ENCODE data around the gene HOXB6.

The HOXB6 gene

DNA sequence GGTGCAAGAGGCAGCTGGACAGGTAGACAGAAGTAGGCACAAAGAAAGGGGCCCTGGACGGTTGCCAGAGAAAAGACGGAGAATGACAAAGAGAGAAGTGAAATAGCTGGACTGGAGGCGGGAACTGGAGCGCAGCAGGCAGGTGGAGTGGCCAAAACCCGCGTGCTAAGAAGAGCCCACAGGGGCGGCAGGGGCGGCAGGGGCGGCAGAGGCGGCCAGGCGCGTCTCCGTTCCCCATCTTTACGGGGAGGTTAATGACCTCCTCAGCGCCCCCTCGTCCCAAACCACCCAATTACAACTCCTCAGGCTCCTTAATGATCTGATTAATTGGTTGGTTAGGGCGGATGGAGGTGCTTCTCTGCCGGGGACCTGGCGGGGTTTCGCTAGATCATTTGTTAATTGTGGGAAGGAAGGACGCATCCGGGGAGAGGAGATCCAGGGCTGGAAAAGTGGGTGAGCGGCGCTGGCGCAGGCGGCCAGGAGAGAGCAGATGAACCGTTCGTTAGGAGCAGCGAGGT is 36.8 kb upstream of the HOXB6 start:
- Histone ChIP-seq H3K36me3 (ENCODE audit: control insufficient read depth, insufficient read depth, low read length) (no peaks in the 10 kb centered on the region), H3K4me1 (ENCODE audit: control insufficient read depth, insufficient read depth, low read length) (no peaks in the 10 kb centered on the region), H3K27me3 (ENCODE audit: control insufficient read depth, insufficient read depth, low read length) (peaks cover 30% of the 10 kb centered on the region), H3K4me3 (ENCODE audit: low read length) (peak overlapping the region; percentile 35), H3K9ac (ENCODE audit: low read length) (no peak overlapping the region), H3K27ac (ENCODE audit: low read depth, low read length) (no peak overlapping the region)

DNA sequence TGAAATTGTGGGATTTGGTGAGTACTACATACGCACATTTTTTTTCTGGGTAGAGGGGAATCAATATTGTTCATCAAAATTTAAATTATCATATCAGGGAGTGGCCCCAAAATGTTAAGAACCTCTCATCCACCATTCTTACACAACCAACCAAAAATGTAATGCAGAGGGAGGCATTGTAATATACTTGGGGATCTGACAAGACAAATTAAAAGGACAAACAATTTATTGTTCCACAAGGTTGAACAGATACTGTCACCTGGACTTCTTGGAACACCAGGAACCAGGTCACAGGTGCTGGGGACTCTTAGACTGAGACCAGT is 36.0 kb upstream of the HOXB6 start:
- no peak overlapping the region for H3K4me3 ChIP-seq (ENCODE audit: low read length)
- H3K27ac ChIP-seq (ENCODE audit: low read depth, low read length) = no peak overlapping the region
- H3K27me3 ChIP-seq (ENCODE audit: control insufficient read depth, insufficient read depth, low read length) = peaks cover 23% of the 10 kb centered on the region
- no peaks in the 10 kb centered on the region for H3K4me1 ChIP-seq (ENCODE audit: control insufficient read depth, insufficient read depth, low read length)
- H3K36me3 ChIP-seq (ENCODE audit: control insufficient read depth, insufficient read depth, low read length) = no peaks in the 10 kb centered on the region
- H3K9ac ChIP-seq (ENCODE audit: low read length) = no peak overlapping the region

DNA sequence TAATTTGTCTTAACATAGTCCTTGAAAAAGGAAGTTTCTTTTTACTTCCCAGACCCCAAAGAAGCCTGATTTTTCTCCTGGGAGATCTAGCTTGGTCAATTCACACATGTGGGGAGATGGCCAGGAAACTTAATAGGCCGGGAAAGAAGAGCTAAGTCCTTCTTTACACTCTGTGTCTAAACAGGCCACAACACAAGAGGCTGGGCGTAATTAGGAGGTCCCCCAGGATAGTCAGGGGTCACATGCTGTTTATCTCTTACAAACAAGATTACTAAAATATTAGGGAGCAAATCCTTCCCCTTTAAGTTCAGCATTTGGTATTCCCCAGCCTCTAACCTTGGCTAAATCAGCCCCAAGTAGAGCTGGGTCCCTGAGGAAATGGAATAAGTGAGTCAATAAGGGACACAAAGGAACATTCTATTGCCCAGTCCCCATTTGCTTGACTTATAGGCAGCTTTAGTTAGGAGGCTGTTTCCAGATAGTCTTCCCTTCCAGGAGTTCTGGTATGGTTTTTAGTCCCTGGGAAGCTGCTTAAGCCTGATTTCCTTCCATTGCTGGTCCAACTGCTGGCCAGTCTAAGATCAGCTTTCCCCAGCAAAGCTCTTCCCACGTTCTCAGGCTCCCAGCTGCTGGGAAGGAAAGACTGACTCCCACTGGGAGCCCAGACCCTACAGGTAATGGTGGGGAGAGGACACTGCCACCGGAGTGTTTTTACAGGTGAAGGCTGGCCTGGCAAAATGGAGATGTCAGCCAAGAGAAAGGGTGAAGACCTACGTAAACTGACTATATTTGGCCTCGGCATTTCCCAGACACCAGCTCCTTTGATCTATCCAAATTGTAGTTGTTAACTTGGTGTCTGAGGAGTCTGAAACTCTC is 35.4 kb upstream of the HOXB6 start:
- H3K27ac ChIP-seq (ENCODE audit: low read depth, low read length) = no peak overlapping the region
- no peaks in the 10 kb centered on the region for H3K36me3 ChIP-seq (ENCODE audit: control insufficient read depth, insufficient read depth, low read length)
- H3K27me3 ChIP-seq (ENCODE audit: control insufficient read depth, insufficient read depth, low read length) = peaks cover 20% of the 10 kb centered on the region
- no peaks in the 10 kb centered on the region for H3K4me1 ChIP-seq (ENCODE audit: control insufficient read depth, insufficient read depth, low read length)
- H3K9ac ChIP-seq (ENCODE audit: low read length) = no peak overlapping the region
- H3K4me3 ChIP-seq (ENCODE audit: low read length) = no peak overlapping the region

DNA sequence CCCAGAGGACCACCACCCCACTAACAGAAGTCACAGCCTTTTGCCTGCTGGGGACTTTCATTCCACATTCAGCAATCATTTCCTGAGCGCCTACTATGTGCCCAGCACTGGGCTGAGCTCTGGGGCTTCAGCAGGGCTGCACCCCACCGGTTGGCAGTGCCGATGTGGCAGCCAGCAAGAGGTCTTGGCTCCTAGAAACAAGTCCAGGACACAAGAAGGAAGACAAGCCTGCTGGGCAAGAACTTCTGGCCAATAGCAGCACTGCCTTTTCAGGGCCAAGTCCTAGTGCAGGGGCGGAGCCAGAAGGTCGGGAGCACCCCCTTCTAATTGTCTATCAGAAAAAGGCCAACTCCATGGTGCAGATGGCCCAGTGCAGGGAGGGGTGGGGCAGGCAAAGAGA is 34.4 kb upstream of the HOXB6 start:
- Histone ChIP-seq H3K27me3 (ENCODE audit: control insufficient read depth, insufficient read depth, low read length) (peaks cover 29% of the 10 kb centered on the region), H3K4me1 (ENCODE audit: control insufficient read depth, insufficient read depth, low read length) (no peaks in the 10 kb centered on the region), H3K36me3 (ENCODE audit: control insufficient read depth, insufficient read depth, low read length) (no peaks in the 10 kb centered on the region), H3K9ac (ENCODE audit: low read length) (no peak overlapping the region), H3K27ac (ENCODE audit: low read depth, low read length) (no peak overlapping the region), H3K4me3 (ENCODE audit: low read length) (peak overlapping the region; percentile 41)

- Histone ChIP-seq H3K4me1 (ENCODE audit: control insufficient read depth, insufficient read depth, low read length) (no peaks in the 10 kb centered on the region), H3K9ac (ENCODE audit: low read length) (no peak overlapping the region), H3K27ac (ENCODE audit: low read depth, low read length) (no peak overlapping the region), H3K27me3 (ENCODE audit: control insufficient read depth, insufficient read depth, low read length) (peaks cover 34% of the 10 kb centered on the region), H3K4me3 (ENCODE audit: low read length) (no peak overlapping the region), H3K36me3 (ENCODE audit: control insufficient read depth, insufficient read depth, low read length) (no peaks in the 10 kb centered on the region)
These were observed 32.8 kb upstream of the HOXB6 start for GRCh38 chr17:48637323-48638260.

GRCh38 chr17:48636177-48637018 is 31.6 kb upstream of the HOXB6 start:
- H3K27me3 ChIP-seq (ENCODE audit: control insufficient read depth, insufficient read depth, low read length) = peaks cover 33% of the 10 kb centered on the region
- no peak overlapping the region for H3K27ac ChIP-seq (ENCODE audit: low read depth, low read length)
- no peaks in the 10 kb centered on the region for H3K4me1 ChIP-seq (ENCODE audit: control insufficient read depth, insufficient read depth, low read length)
- H3K9ac ChIP-seq (ENCODE audit: low read length) = no peak overlapping the region
- H3K36me3 ChIP-seq (ENCODE audit: control insufficient read depth, insufficient read depth, low read length) = no peaks in the 10 kb centered on the region
- H3K4me3 ChIP-seq (ENCODE audit: low read length) = no peak overlapping the region

GRCh38 chr17:48634493-48635208 is 29.9 kb upstream of the HOXB6 start:
- no peaks in the 10 kb centered on the region for H3K36me3 ChIP-seq (ENCODE audit: control insufficient read depth, insufficient read depth, low read length)
- no peak overlapping the region for H3K27ac ChIP-seq (ENCODE audit: low read depth, low read length)
- peaks cover 43% of the 10 kb centered on the region for H3K27me3 ChIP-seq (ENCODE audit: control insufficient read depth, insufficient read depth, low read length)
- no peak overlapping the region for H3K9ac ChIP-seq (ENCODE audit: low read length)
- no peak overlapping the region for H3K4me3 ChIP-seq (ENCODE audit: low read length)
- no peaks in the 10 kb centered on the region for H3K4me1 ChIP-seq (ENCODE audit: control insufficient read depth, insufficient read depth, low read length)

- no peak overlapping the region for H3K27ac ChIP-seq (ENCODE audit: low read depth, low read length)
- H3K4me3 ChIP-seq (ENCODE audit: low read length) = peak overlapping the region; percentile 5
- H3K36me3 ChIP-seq (ENCODE audit: control insufficient read depth, insufficient read depth, low read length) = no peaks in the 10 kb centered on the region
- peak overlapping the region; percentile 10 for H3K9ac ChIP-seq (ENCODE audit: low read length)
- H3K4me1 ChIP-seq (ENCODE audit: control insufficient read depth, insufficient read depth, low read length) = no peaks in the 10 kb centered on the region
- peaks cover 49% of the 10 kb centered on the region for H3K27me3 ChIP-seq (ENCODE audit: control insufficient read depth, insufficient read depth, low read length)
These were observed 28.5 kb upstream of the HOXB6 start for GRCh38 chr17:48633266-48633677.

GRCh38 chr17:48632579-48633265 is 27.9 kb upstream of the HOXB6 start:
- Histone ChIP-seq H3K4me3 (ENCODE audit: low read length) (peak overlapping the region; percentile 5), H3K36me3 (ENCODE audit: control insufficient read depth, insufficient read depth, low read length) (no peaks in the 10 kb centered on the region), H3K9ac (ENCODE audit: low read length) (no peak overlapping the region), H3K27me3 (ENCODE audit: control insufficient read depth, insufficient read depth, low read length) (peaks cover 52% of the 10 kb centered on the region), H3K4me1 (ENCODE audit: control insufficient read depth, insufficient read depth, low read length) (no peaks in the 10 kb centered on the region), H3K27ac (ENCODE audit: low read depth, low read length) (no peak overlapping the region)

DNA sequence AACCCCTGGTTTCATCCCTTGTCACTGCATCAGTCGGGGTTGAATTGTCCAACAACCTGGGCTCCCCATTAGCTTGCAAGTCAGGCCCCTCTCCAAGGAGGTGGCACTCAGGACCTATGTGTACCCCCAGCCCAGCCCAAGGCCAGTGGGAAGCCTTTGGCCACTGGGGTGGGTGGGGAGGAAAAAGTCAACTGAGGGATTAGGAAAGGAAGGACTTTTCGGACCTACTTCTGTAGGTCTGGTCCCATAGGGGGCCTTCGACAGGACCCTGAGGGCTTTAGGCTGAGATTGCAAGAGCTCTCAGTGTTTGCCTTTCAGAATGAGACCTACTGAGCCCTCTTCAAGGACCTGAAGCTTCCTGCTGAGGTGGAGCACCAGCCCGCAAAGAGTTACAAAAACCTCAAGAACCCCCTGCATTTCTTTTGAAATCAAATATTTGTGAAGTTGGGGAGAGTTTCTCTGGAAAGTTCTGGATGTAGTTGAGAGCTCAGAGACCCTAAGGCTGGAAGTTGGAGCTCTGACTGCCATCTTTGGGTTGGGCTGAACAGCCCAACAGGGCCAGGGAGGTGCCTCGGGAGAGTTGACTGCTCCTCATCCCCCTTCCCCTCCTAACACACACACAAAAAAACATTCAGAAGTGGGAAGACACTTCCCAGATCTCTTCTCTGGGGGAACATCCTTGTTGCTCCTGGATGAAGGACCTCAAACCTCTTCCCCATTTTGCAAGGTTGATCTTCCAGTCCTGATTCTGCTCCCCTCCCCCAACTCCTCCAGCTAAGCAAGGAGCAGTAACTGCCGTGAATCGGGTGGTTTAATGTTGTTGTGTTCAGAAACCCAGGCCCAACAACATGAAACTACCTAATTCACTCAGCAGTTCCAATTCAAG is 27.1 kb upstream of the HOXB6 start:
- Histone ChIP-seq H3K9ac (ENCODE audit: low read length) (no peak overlapping the region), H3K4me1 (ENCODE audit: control insufficient read depth, insufficient read depth, low read length) (no peaks in the 10 kb centered on the region), H3K36me3 (ENCODE audit: control insufficient read depth, insufficient read depth, low read length) (no peaks in the 10 kb centered on the region), H3K4me3 (ENCODE audit: low read length) (no peak overlapping the region), H3K27me3 (ENCODE audit: control insufficient read depth, insufficient read depth, low read length) (peaks cover 60% of the 10 kb centered on the region), H3K27ac (ENCODE audit: low read depth, low read length) (no peak overlapping the region)

All from rectal smooth muscle tissue (tissue), 1 donor.